ENCODE measurements around the gene RAB37. TPM values are rescaled to one million over a fixed set of nuclear protein-coding genes. Genes with fewer than 3 reads are reported as not detected.

Gene RAB37
- total and polyA plus RNA-seq, 2 of the 8 experiments (the other 6 are each of a cell fraction or from before 2014, with no cell fraction given): 5.5 to 6.1 TPM

GRCh38 chr17:74796866-74797265 lies 59.8 kb downstream of the RAB37 start (continued):
- TF ChIP-seq KDM4A (IDR thresholded peaks at IDR 0.05; ENCODE audit: low read depth, low read length, severe bottlenecking) (no peak), RXRA (IDR thresholded peaks at IDR 0.05; ENCODE audit: insufficient read depth, low read depth, low read length) (no peak)

Small RNA genes lying within 50 kb of the gene (microRNA-seq; reads per million reads assigned to microRNA genes)
- 12.8 to 14.3 reads per million in 2 experiments for gene MIR3615 (ENCODE audit: borderline microRNAs expressed in 2 of 2, borderline number of aligned reads in 2 of 2, borderline replicate concordance in 1 of 2)

Other genes starting within 250 kb of the RAB37 start
- gene CD300LB, start 205.8 kb upstream of the RAB37 start, total RNA-seq (2021; fragmentation: NEBNext Ultra II Directional; extraction: Animal tissue kit (Norgen Biotek cat#: 25700)): not detected in 2 replicates
- not detected in 2 replicates for gene CD300LB, start 205.8 kb upstream of the RAB37 start, polyA plus RNA-seq (2011; rRNA removed)
- not detected in 2 replicates for gene CD300C, start 191.1 kb upstream of the RAB37 start, total RNA-seq (2021; fragmentation: NEBNext Ultra II Directional; extraction: Animal tissue kit (Norgen Biotek cat#: 25700))
- gene CD300C, start 191.1 kb upstream of the RAB37 start, polyA plus RNA-seq (2011; rRNA removed): not detected in 2 replicates
- gene CD300H, start 169.7 kb upstream of the RAB37 start, total RNA-seq (2021; fragmentation: NEBNext Ultra II Directional; extraction: Animal tissue kit (Norgen Biotek cat#: 25700)): not detected in 2 replicates
- gene CD300H, start 169.7 kb upstream of the RAB37 start, polyA plus RNA-seq (2011; rRNA removed): not detected in 2 replicates
- not detected in 2 replicates for gene CD300LD, start 145.0 kb upstream of the RAB37 start, total RNA-seq (2021; fragmentation: NEBNext Ultra II Directional; extraction: Animal tissue kit (Norgen Biotek cat#: 25700))
- not detected in 2 replicates for gene CD300LD, start 145.0 kb upstream of the RAB37 start, polyA plus RNA-seq (2011; rRNA removed)
- gene CD300E, start 113.5 kb upstream of the RAB37 start, total RNA-seq (2021; fragmentation: NEBNext Ultra II Directional; extraction: Animal tissue kit (Norgen Biotek cat#: 25700)): not detected in 2 replicates
- gene CD300E, start 113.5 kb upstream of the RAB37 start, polyA plus RNA-seq (2011; rRNA removed): not detected in 2 replicates
- gene CD300LF, start 24.3 kb upstream of the RAB37 start, total RNA-seq (2021; fragmentation: NEBNext Ultra II Directional; extraction: Animal tissue kit (Norgen Biotek cat#: 25700)): not detected in 2 replicates
- not detected in 2 replicates for gene CD300LF, start 24.3 kb upstream of the RAB37 start, polyA plus RNA-seq (2011; rRNA removed)
- 91.3 and 92.9 TPM in 2 replicates for gene NHERF1, start 11.4 kb downstream of the RAB37 start, total RNA-seq (2021; fragmentation: NEBNext Ultra II Directional; extraction: Animal tissue kit (Norgen Biotek cat#: 25700))
- gene NHERF1, start 11.4 kb downstream of the RAB37 start, polyA plus RNA-seq (2011; rRNA removed): 99.2 and 140 TPM in 2 replicates
- 40.6 and 42.7 TPM in 2 replicates for gene NAT9, start 39.1 kb downstream of the RAB37 start, total RNA-seq (2021; fragmentation: NEBNext Ultra II Directional; extraction: Animal tissue kit (Norgen Biotek cat#: 25700))
- 32.3 and 42.4 TPM in 2 replicates for gene NAT9, start 39.1 kb downstream of the RAB37 start, polyA plus RNA-seq (2011; rRNA removed)
- gene GRIN2C, start 122.6 kb downstream of the RAB37 start, total RNA-seq (2021; fragmentation: NEBNext Ultra II Directional; extraction: Animal tissue kit (Norgen Biotek cat#: 25700)): 0.07 TPM in 1 of 2 replicates, not detected in the other
- gene GRIN2C, start 122.6 kb downstream of the RAB37 start, polyA plus RNA-seq (2011; rRNA removed): 0.06 and 0.11 TPM in 2 replicates
- gene FDXR, start 135.7 kb downstream of the RAB37 start, total RNA-seq (2021; fragmentation: NEBNext Ultra II Directional; extraction: Animal tissue kit (Norgen Biotek cat#: 25700)): 24.2 and 25.6 TPM in 2 replicates
- 31.4 and 44.0 TPM in 2 replicates for gene FDXR, start 135.7 kb downstream of the RAB37 start, polyA plus RNA-seq (2011; rRNA removed)
- 0.56 and 0.80 TPM in 2 replicates for gene FADS6, start 156.4 kb downstream of the RAB37 start, total RNA-seq (2021; fragmentation: NEBNext Ultra II Directional; extraction: Animal tissue kit (Norgen Biotek cat#: 25700))
- 2.5 and 2.6 TPM in 2 replicates for gene FADS6, start 156.4 kb downstream of the RAB37 start, polyA plus RNA-seq (2011; rRNA removed)
- 1.6 and 1.7 TPM in 2 replicates for gene USH1G, start 186.0 kb downstream of the RAB37 start, total RNA-seq (2021; fragmentation: NEBNext Ultra II Directional; extraction: Animal tissue kit (Norgen Biotek cat#: 25700))
- 4.3 and 5.0 TPM in 2 replicates for gene USH1G, start 186.0 kb downstream of the RAB37 start, polyA plus RNA-seq (2011; rRNA removed)
- gene OTOP2, start 187.0 kb downstream of the RAB37 start, total RNA-seq (2021; fragmentation: NEBNext Ultra II Directional; extraction: Animal tissue kit (Norgen Biotek cat#: 25700)): not detected in 2 replicates
- 0.23 and 0.27 TPM in 2 replicates for gene OTOP2, start 187.0 kb downstream of the RAB37 start, polyA plus RNA-seq (2011; rRNA removed)
- not detected in 2 replicates for gene OTOP3, start 198.6 kb downstream of the RAB37 start, total RNA-seq (2021; fragmentation: NEBNext Ultra II Directional; extraction: Animal tissue kit (Norgen Biotek cat#: 25700))
- 0.05 and 0.09 TPM in 2 replicates for gene OTOP3, start 198.6 kb downstream of the RAB37 start, polyA plus RNA-seq (2011; rRNA removed)
- gene HID1, start 235.5 kb downstream of the RAB37 start, total RNA-seq (2021; fragmentation: NEBNext Ultra II Directional; extraction: Animal tissue kit (Norgen Biotek cat#: 25700)): 13.8 and 15.1 TPM in 2 replicates
- gene HID1, start 235.5 kb downstream of the RAB37 start, polyA plus RNA-seq (2011; rRNA removed): 25.9 and 36.3 TPM in 2 replicates

Data from H1 (cell line).